ACHN (cell line): ENCODE results near the gene ERC2.
"Not testable (repeated sequence)": the region's sequence is repeated elsewhere in the genome, so short reads cannot be mapped to it uniquely, and the experiment has no call there.

ENCODE experiments used
- DNase-seq: peaks from one replicate; pipeline ENCODE4 v3.0.0-alpha.2; 2015
- in situ Hi-C: cut with HindIII; loops from 2 replicates; pipeline ENCODE4 v1.10.0; 2017; ENCODE audit warnings: low sequenced_read_pairs, low pct_ligation_motif_present, low pct_unique_long_range_greater_than_20kb

Gene ERC2

DNA sequence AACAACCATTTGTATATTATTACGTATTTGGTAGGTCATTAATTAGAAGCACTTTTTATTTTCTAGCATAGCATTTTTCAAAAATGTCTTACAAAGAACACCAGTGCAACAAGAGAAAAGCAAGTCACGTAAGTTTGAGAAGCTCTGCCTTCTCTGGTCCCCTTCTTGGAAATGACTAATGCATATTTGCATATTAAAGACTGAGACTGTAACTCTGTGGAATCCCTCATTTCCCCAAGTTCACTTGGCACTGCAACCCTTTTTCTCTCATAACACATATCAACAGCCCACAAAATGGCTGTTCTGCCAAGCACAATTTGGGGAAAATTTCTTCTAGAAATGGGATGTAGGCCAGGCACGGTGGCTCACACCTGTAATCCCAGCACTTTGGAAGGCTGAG, 176.3 kb downstream of the ERC2 start:
- in situ Hi-C loops = no loop called here
- no peak for DNase-seq

DNA sequence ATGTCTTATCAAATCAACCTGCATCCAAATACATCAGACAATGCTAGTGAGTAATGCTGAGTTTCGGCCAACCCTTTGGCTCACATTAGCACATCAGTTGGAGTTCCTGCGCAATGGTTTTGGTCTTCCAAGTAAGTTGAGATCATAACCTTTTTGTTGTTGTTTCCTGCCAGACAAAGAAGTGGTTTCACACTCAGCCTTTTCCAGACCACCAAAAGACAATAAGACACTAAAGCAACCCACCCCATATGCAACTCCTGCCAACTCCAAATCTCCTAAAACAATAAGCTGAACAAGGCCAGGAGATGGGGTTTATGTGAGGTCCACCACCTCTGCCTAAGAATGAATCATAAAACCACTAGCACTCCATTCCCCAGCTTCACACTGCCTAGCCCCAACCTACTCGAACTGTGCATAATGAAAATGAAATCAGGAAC, 177.0 kb downstream of the ERC2 start:
- in situ Hi-C loops = no loop called here
- DNase-seq = no peak

DNA sequence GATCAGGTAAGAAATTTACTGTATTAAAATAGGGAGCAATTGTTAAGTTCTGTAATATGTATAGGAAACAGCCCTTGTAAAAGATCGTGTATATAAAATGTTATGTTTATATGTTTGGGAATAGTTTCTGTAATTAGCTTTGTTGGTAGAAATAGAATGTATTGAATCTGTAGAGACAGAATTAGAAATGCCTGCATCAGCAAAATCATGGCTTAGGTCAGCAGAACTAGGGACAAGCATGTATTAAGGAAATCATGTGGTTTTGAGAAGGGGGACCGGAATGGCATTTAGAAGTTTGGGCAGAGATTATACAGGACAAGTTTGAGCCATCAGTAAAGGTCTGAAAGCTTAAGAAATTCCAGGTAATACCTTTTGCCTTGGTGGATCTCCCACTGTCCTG, 177.9 kb downstream of the ERC2 start:
- in situ Hi-C loops = no loop called here
- DNase-seq = no peak

DNA sequence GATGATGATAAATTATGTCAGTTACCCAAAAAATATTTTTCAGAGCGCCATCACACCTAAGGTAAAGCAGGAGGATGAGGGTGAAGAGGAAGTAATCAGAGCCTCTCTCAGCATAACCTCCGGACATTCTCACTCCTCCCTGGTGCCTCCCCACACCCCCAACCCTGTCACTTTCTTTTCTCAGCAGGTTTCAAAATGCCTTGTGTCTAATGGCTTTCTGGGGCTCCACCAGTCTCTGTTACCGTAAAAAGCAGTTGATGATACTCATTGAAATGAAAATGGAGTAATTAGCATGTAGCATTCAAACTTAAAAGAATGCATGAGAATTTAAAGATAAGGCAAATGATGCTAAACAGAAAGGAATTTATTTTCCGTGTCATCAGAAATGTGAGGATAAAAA, 180.0 kb downstream of the ERC2 start:
- no peak for DNase-seq
- in situ Hi-C loops = no loop called here

DNA sequence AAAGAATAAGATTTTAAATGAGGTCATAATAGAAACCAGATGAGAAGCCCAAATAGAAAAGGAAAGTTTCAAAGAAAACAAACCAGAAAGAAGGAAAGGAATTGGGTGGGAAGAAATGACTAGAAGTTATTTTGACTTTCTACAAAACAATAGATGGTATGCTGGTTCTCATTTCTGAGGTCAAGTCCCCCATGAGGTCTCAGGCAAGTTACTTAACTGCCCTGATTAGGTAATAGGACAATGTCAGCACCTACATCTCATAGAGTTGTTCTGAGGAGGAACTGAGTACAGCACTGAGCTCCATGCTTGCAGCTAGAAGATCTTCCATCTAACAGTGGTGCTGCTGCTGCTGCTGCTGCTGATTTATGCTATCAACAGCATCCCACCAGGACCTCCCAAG, 185.9 kb downstream of the ERC2 start:
- no peak for DNase-seq
- in situ Hi-C loops = no loop called here

DNA sequence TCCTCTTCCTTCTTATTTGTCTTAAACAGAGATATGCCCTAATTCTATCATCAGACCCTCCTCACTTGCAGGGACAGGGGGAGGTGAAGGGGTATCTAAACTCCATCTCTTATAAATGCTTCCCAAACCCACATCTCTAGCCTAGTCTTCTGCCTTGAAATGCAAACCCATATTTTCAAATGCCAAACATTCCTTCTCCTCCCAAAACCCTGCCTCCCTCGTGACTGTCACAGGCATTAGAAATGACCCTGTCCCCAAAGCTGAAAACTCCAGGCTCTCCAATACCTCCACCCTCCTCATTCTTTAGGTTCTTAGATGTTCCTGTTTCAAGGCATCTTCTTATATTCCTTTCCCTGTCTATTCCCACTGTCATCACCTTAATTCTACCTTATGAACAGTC, 191.0 kb downstream of the ERC2 start:
- in situ Hi-C loops = no loop called here
- DNase-seq = no peak

DNA sequence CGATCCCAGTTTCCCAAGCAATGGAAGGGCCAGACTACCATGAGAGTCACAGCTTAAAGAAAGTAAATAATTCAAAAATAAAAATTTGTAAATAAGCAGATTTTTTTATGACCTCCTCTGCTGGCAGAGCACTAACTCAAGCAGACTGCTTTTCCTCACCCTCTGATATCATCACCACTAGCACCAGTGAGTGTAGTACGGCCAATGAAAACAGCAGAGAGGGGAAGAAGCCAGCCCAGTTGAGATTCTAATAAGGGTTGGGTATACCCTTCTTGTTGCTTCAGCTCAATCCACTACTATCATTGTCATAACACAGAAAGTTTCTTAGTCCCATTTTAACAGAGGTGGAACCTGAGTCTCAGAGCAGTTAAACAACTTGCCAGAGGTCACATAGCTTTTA, 193.1 kb downstream of the ERC2 start:
- no peak for DNase-seq
- in situ Hi-C loops = no loop called here

DNA sequence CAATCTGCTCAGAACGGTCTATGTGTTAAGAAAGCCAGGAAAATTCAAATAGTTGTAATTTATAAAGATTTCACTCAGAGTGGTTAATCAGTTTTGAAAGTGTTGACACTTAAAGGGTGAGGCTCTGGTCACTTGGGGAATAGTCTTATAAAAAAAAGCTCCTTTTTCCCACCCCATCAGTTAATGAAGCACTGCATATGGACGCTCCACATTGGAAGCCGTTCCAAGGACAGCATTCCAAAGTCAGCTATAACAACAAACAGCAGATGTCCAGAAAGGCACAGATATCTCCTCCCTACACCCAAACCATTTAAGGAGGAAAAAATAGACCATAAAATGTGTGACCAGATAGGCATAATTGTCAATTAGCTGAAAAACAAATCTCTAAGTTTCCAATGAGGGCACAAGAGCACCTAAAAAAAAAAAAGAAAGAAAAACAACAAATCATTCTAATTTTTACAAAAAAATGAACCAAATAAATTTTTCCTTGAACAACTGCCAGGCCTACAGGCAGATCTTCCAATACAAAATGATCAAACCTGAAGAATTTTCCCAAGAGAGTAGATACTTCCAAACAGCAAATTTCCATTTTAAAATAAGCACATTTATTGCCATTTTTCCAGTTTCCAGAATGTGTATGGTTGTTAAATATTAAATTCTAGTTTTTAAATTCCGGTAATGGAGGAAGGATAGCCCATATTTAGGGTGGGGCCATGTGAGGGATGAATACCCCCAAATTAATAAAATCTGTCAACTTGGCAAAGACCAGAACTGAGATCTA, 198.3 kb downstream of the ERC2 start:
- DNase-seq = no peak
- in situ Hi-C loops = no loop called here

GRCh38 chr3:56268616-56269383, 199.5 kb downstream of the ERC2 start:
- no peak for DNase-seq
- in situ Hi-C loops = no loop called here

GRCh38 chr3:56261852-56262251, 206.4 kb downstream of the ERC2 start:
- DNase-seq, in situ Hi-C loops: not testable (repeated sequence)

DNA sequence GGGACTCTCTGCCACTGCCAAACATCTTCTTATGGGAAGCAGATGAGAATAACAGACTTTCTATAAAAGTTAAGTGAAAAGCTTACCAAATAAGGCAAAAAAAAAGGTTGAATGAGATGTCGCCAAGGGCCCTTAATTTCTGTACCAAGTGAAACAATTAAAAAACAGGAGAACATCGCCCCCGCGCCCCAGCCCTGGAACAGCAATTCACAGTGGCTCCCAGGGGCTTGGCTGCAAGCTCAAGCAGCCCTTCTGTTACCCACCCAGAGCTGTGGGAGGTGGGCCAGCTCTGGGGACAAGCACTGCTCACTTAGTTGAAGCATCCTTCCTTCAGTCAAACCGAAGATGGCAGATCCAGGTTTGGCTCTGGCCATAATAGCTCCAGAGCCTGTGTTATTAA, 208.0 kb downstream of the ERC2 start:
- in situ Hi-C loops = no loop called here
- no peak for DNase-seq

GRCh38 chr3:56257826-56258225, 210.4 kb downstream of the ERC2 start:
- in situ Hi-C loops = no loop called here
- no peak for DNase-seq

GRCh38 chr3:56254835-56255234, 213.4 kb downstream of the ERC2 start:
- no peak for DNase-seq
- in situ Hi-C loops = no loop called here

DNA sequence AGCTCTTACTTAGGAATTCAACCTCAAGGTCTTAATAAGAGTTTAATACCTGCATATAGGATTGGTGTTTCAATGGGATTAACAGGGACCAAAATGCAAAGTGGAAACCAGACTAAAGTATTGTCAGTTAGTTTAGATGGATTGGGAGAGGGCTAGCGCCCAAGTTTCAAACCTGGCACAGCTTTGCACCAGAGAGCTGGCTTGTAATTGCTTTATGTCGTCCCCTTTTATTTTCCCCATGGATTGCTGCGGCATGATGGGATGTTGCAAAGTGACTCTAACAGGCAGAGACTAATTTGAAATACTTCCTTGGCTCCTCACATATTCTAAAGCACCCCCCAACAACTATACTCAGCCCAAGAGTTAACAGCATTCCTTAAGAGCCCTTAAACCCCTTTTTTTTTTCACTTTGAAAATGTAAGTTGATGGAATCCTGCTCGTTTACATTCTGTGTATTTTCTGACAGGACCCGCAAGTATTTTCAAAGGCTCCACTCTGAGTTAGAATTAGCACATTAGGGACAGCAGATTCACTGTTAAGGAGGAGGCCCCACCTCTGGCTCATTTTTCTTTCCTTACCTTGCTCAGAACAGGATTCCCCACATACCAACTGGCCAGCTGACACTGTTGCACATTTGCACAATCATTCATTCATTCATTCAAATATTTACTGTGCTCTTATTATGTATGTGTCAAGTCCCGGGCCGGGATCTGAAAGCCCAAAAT, 214.2 kb downstream of the ERC2 start:
- DNase-seq = no peak
- in situ Hi-C loops = no loop called here

- in situ Hi-C loops = no loop called here
- DNase-seq = peak; percentile 52
These were observed 216.8 kb downstream of the ERC2 start for GRCh38 chr3:56251343-56251945.

DNA sequence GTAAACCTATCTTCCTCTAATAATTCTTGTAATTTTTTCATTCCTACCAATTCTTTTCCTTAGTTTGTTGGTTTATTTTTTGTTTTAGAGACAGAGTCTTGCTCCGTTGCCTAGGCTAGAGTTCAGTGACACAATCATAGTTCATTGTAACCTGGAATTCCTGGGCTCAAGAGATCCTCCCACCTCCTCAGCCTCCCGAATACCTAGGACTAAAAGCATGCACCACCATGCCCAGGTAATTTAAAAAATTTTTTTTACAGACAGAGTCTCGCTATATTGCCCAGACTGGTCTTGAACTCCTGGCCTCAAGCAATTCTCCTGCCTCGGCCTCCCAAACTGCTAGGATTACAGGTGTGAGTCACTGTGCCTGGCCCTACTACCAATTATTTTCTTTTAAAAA, 220.2 kb downstream of the ERC2 start:
- in situ Hi-C loops = no loop called here
- DNase-seq = no peak

DNA sequence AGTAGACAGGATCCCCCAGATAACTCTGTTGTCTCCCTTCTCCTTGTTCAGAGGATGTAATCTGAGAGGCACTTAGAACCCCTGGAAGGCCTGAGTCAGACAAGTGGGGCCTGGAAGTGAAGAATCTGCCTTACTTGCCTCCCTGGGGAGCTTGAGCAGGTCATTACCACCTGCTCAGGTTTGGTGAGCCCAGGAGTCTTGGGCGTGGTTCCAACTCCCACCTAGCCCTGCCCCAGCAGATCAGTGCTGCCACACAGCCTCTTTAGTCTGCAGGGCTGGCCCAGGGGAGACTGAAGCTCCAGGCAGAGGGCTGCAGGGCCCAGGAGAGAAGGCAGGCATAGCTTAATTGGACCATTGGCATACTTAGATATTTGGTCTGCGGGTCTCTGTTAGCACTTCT, 230.0 kb downstream of the ERC2 start:
- DNase-seq = no peak
- in situ Hi-C loops = no loop called here

- in situ Hi-C loops = no loop called here
- DNase-seq = no peak
These were observed 234.5 kb downstream of the ERC2 start for GRCh38 chr3:56233742-56234141.

DNA sequence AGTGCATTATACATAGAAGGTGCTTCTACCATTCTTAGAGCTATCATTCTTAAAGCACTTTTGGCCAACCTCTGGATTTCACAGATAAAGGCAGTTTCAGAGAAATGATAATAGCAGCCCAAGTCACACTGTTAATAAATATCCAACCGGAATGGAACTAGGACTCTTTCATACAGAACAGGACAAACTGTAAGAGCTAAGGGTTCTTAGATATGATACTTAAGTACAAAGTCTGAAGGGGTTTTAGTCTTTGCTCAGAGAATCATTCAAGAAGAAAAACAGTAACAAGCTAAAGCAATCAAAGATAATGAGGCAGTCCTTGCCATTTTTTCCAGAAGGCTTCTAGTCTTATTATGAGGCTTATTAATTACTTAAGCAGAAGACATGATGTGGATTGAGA, 239.0 kb downstream of the ERC2 start:
- in situ Hi-C loops = no loop called here
- DNase-seq = no peak
